Right cardiac atrium (tissue), 5 donors: Measurements from ENCODE around the gene SLC9A9. TPM values are rescaled to one million over a fixed set of nuclear protein-coding genes. Genes with fewer than 3 reads are reported as not detected.

Experiments
- ATAC-seq, 2 donors: fragments of 200-7000 bp; cut with Tn5 transposase; one replicate each; pipeline versions ENCODE4 v1.8.0 to v1.9.1; 2020; ENCODE audit warnings: moderate library complexity in 2 of 2, mild to moderate bottlenecking in 1 of 2
- DNase-seq, 3 donors: peaks; one replicate each; pipeline ENCODE4 v3.0.0-alpha.2; 2020
- H3K27ac ChIP-seq: one replicate; pipeline ENCODE4 v1.5.1; 2013; ENCODE audit warnings: mild to moderate bottlenecking, low read length, control low read depth, moderate library complexity
- H3K27me3 ChIP-seq: one replicate; pipeline ENCODE4 v1.6.1; 2013; ENCODE audit not compliant: control insufficient read depth, insufficient read depth
- H3K4me1 ChIP-seq: one replicate; pipeline ENCODE4 v1.6.1; 2013; ENCODE audit warnings: low read length; ENCODE audit not compliant: control insufficient read depth, insufficient read depth
- H3K4me3 ChIP-seq: one replicate; pipeline ENCODE4 v1.5.1; 2013; ENCODE audit warnings: low read length, control low read depth
- H3K9me3 ChIP-seq: one replicate; pipeline ENCODE4 v1.6.1; 2013; ENCODE audit warnings: low read length; ENCODE audit not compliant: control insufficient read depth
- WGBS: extraction: QIAGEN DNeasy Blood & Tissue Kit; methylation state at CpG from one replicate; pipeline ENCODE4 v1.1.7; 2013; 5-methylcytosine and 5-hydroxymethylcytosine counted together
- intact Hi-C, 4 donors: fragments of 100-400 bp; cut with DNase I; formaldehyde crosslinking; loops; one replicate each; pipeline versions ENCODE4 v1.11.0 to v1.14.0; 2022 to 2023
- polyA plus RNA-seq: library from polyadenylated mRNA; stranded (reverse); fragments of 200-250 nt; gene quantifications from one replicate; pipeline ENCODE4 v1.2.3, GENCODE V29; 2013
- total RNA-seq, 4 donors: library from RNA; stranded (reverse); fragmentation: NEBNext Ultra II Directional; extraction: Animal tissue kit (Norgen Biotek cat#: 25700); gene quantifications; one replicate each; pipeline ENCODE4 v1.2.1, GENCODE V29; 2021
- donor health status: healthy with polysubstance abuse.
- donor health status: DM: no; HTN: yes; CAD: no.
- donor health status: DM: no; HTN: no; CAD: no.
- donor health status: DM: no; HTN: yes; CAD: no; lungs with severe emphysema.
- donor health status: DM: yes; HTN: yes; CAD: no.

SLC9A9 gene
- total and polyA plus RNA-seq, 5 donors: 3.6 to 14.9 (median 9.2) TPM

- DNase-seq (no peak), ATAC-seq (no peak)
- Histone ChIP-seq H3K9me3 (no peaks in the 10 kb centered on the region), H3K4me1 (no peaks in the 10 kb centered on the region), H3K27ac (no peak overlapping the region), H3K27me3 (no peaks in the 10 kb centered on the region), H3K4me3 (no peak overlapping the region)
- intact Hi-C loops: no loop called here
- 73% methylated on average over 1 of the region's 1 CpG for WGBS
These were observed 420.0 kb downstream of the SLC9A9 start for GRCh38 chr3:143428294-143428693.

GRCh38 chr3:143427631-143428030 is 420.6 kb downstream of the SLC9A9 start:
- no peak for DNase-seq
- no peak for ATAC-seq
- intact Hi-C loops: no loop called here
- whole genome bisulfite sequencing: 77% methylated on average over 1 of the region's 1 CpG
- Histone ChIP-seq H3K4me3 (no peak overlapping the region), H3K4me1 (no peaks in the 10 kb centered on the region), H3K27me3 (no peaks in the 10 kb centered on the region), H3K9me3 (no peaks in the 10 kb centered on the region), H3K27ac (no peak overlapping the region)

- 99% methylated on average over 1 of the region's 1 CpG for WGBS
- Histone ChIP-seq H3K27me3 (no peaks in the 10 kb centered on the region), H3K4me3 (no peak overlapping the region), H3K9me3 (no peaks in the 10 kb centered on the region), H3K27ac (no peak overlapping the region), H3K4me1 (no peaks in the 10 kb centered on the region)
- DNase-seq: no peak
- intact Hi-C loops: no loop called here
- ATAC-seq: no peak
These were observed 423.4 kb downstream of the SLC9A9 start for GRCh38 chr3:143424874-143425273.

GRCh38 chr3:143421556-143421955 is 426.7 kb downstream of the SLC9A9 start:
- no peaks in the 10 kb centered on the region for H3K4me1 ChIP-seq
- intact Hi-C loops: no loop called here
- WGBS: 83% methylated on average over 3 of the region's 3 CpGs
- no peak overlapping the region for H3K27ac ChIP-seq
- no peaks in the 10 kb centered on the region for H3K27me3 ChIP-seq
- no peaks in the 10 kb centered on the region for H3K9me3 ChIP-seq
- no peak overlapping the region for H3K4me3 ChIP-seq
- no peak for DNase-seq
- no peak for ATAC-seq

- ATAC-seq (no peak), DNase-seq (no peak)
- Histone ChIP-seq H3K27ac (no peak overlapping the region), H3K9me3 (no peaks in the 10 kb centered on the region), H3K27me3 (no peaks in the 10 kb centered on the region), H3K4me3 (no peak overlapping the region), H3K4me1 (no peaks in the 10 kb centered on the region)
- 84% methylated on average over 3 of the region's 3 CpGs for WGBS
- intact Hi-C loops: no loop called here
These were observed 428.7 kb downstream of the SLC9A9 start for GRCh38 chr3:143419611-143420010.

GRCh38 chr3:143418391-143418790 is 429.9 kb downstream of the SLC9A9 start:
- WGBS: 95% methylated on average over 3 of the region's 3 CpGs
- Histone ChIP-seq H3K4me3 (no peak overlapping the region), H3K27me3 (no peaks in the 10 kb centered on the region), H3K9me3 (no peaks in the 10 kb centered on the region), H3K4me1 (no peaks in the 10 kb centered on the region), H3K27ac (no peak overlapping the region)
- ATAC-seq (no peak), DNase-seq (no peak)
- intact Hi-C loops: no loop called here

GRCh38 chr3:143416229-143416628 is 432.0 kb downstream of the SLC9A9 start:
- intact Hi-C loops: no loop called here
- H3K4me1 ChIP-seq: peaks cover 2% of the 10 kb centered on the region
- no peak overlapping the region for H3K27ac ChIP-seq
- no peak overlapping the region for H3K4me3 ChIP-seq
- 97% methylated on average over 2 of the region's 2 CpGs for WGBS
- H3K9me3 ChIP-seq: no peaks in the 10 kb centered on the region
- ATAC-seq (no peak), DNase-seq (no peak)
- no peaks in the 10 kb centered on the region for H3K27me3 ChIP-seq

- Histone ChIP-seq H3K4me1 (peaks cover 2% of the 10 kb centered on the region), H3K27me3 (no peaks in the 10 kb centered on the region), H3K9me3 (no peaks in the 10 kb centered on the region), H3K27ac (no peak overlapping the region), H3K4me3 (no peak overlapping the region)
- WGBS: 70% methylated on average over 2 of the region's 2 CpGs
- ATAC-seq (no peak), DNase-seq (no peak)
- intact Hi-C loops: no loop called here
These were observed 433.6 kb downstream of the SLC9A9 start for GRCh38 chr3:143414571-143415253.

- Histone ChIP-seq H3K4me3 (no peak overlapping the region), H3K4me1 (peaks cover 2% of the 10 kb centered on the region), H3K27ac (no peak overlapping the region), H3K27me3 (no peaks in the 10 kb centered on the region), H3K9me3 (no peaks in the 10 kb centered on the region)
- no peak for DNase-seq
- WGBS: 71% methylated on average over 4 of the region's 4 CpGs
- ATAC-seq: no peak
- intact Hi-C loops: no loop called here
These were observed 434.9 kb downstream of the SLC9A9 start for GRCh38 chr3:143413372-143413771.

GRCh38 chr3:143412084-143412483 is 436.2 kb downstream of the SLC9A9 start:
- H3K27ac ChIP-seq: no peak overlapping the region
- DNase-seq (no peak), ATAC-seq (no peak)
- WGBS: 92% methylated on average over 3 of the region's 3 CpGs
- no peak overlapping the region for H3K4me3 ChIP-seq
- peaks cover 2% of the 10 kb centered on the region for H3K4me1 ChIP-seq
- intact Hi-C loops: no loop called here
- no peaks in the 10 kb centered on the region for H3K27me3 ChIP-seq
- H3K9me3 ChIP-seq: no peaks in the 10 kb centered on the region

GRCh38 chr3:143410259-143410658 is 438.0 kb downstream of the SLC9A9 start:
- Histone ChIP-seq H3K27ac (no peak overlapping the region), H3K4me1 (peaks cover 2% of the 10 kb centered on the region), H3K27me3 (no peaks in the 10 kb centered on the region), H3K9me3 (no peaks in the 10 kb centered on the region), H3K4me3 (no peak overlapping the region)
- ATAC-seq: no peak
- WGBS: 70% methylated on average over 1 of the region's 1 CpG
- intact Hi-C loops: no loop called here
- no peak for DNase-seq

GRCh38 chr3:143408771-143409170 is 439.5 kb downstream of the SLC9A9 start:
- Histone ChIP-seq H3K27me3 (no peaks in the 10 kb centered on the region), H3K4me3 (no peak overlapping the region), H3K27ac (no peak overlapping the region), H3K4me1 (peaks cover 2% of the 10 kb centered on the region), H3K9me3 (no peaks in the 10 kb centered on the region)
- intact Hi-C loops: no loop called here
- 88% methylated on average over 3 of the region's 3 CpGs for WGBS
- no peak for DNase-seq
- ATAC-seq: no peak
